SU-DHL-6 (cell line): Measurements from ENCODE around the gene DMBX1.

Experiments used
- EZH2phosphoT487 ChIP-seq: fragments of 200-600 bp; sonication (generic), shearing (Covaris generic); conservative IDR thresholded peaks from 2 replicates; pipeline ENCODE4 v1.6.1; 2018; ENCODE audit warnings: mild to moderate bottlenecking, antibody characterized with exemption, low read length, moderate library complexity, mixed read lengths
- TF ChIP-seq, protein P1 (sequence below): fragments of 200-600 bp; sonication (generic); IDR thresholded peaks from one replicate; pipeline ENCODE4 v1.5.1; 2017; ENCODE audit warnings: antibody characterized with exemption, mild to moderate bottlenecking, low read length, moderate library complexity; ENCODE audit not compliant: insufficient read depth, poor library complexity, severe bottlenecking

- TF ChIP-seq, protein P1, sequence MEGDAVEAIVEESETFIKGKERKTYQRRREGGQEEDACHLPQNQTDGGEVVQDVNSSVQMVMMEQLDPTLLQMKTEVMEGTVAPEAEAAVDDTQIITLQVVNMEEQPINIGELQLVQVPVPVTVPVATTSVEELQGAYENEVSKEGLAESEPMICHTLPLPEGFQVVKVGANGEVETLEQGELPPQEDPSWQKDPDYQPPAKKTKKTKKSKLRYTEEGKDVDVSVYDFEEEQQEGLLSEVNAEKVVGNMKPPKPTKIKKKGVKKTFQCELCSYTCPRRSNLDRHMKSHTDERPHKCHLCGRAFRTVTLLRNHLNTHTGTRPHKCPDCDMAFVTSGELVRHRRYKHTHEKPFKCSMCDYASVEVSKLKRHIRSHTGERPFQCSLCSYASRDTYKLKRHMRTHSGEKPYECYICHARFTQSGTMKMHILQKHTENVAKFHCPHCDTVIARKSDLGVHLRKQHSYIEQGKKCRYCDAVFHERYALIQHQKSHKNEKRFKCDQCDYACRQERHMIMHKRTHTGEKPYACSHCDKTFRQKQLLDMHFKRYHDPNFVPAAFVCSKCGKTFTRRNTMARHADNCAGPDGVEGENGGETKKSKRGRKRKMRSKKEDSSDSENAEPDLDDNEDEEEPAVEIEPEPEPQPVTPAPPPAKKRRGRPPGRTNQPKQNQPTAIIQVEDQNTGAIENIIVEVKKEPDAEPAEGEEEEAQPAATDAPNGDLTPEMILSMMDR: no peak
- no peak for TF ChIP-seq EZH2phosphoT487
These were observed 3.8 kb downstream of the DMBX1 start for GRCh38 chr1:46493316-46494032.
